Testis (tissue), 3 donors: ENCODE data around the gene NELFA. TPM values are rescaled to one million over a fixed set of nuclear protein-coding genes. Genes with fewer than 3 reads are reported as not detected.

Source experiments
- DNase-seq: peaks from one replicate; pipeline ENCODE4 v3.0.0-alpha.2; 2019
- H3K27ac ChIP-seq, 2 donors: fragments of 200-600 bp; sonication (generic); one replicate each; pipeline ENCODE4 v1.5.1; 2019
- H3K27me3 ChIP-seq: fragments of 200-600 bp; sonication (generic); one replicate; pipeline ENCODE4 v1.5.1; 2019
- H3K36me3 ChIP-seq: fragments of 200-600 bp; sonication (generic); one replicate; pipeline ENCODE4 v1.5.1; 2017; ENCODE audit warnings: low read depth; ENCODE audit errors: missing control alignments
- H3K4me1 ChIP-seq: fragments of 200-600 bp; sonication (generic); one replicate; pipeline ENCODE4 v1.5.1; 2019
- H3K4me3 ChIP-seq, 2 donors: fragments of 200-600 bp; sonication (generic); one replicate each; pipeline ENCODE4 v1.5.1; 2017 to 2019
- H3K9me3 ChIP-seq: fragments of 200-600 bp; sonication (generic); one replicate; pipeline ENCODE4 v1.5.1; 2017
- CTCF ChIP-seq, 3 experiments: fragments of 450-650 bp in 2 of 3; fragments of 200-600 bp in 1 of 3; sonication (generic) in 1 of 3; IDR thresholded peaks; one replicate each; pipeline ENCODE4 v1.5.1; 2016 to 2019; ENCODE audit warnings: antibody characterized with exemption in 3 of 3, mild to moderate bottlenecking in 2 of 3, moderate library complexity in 1 of 3
- POLR2A ChIP-seq: fragments of 450-650 bp; IDR thresholded peaks from one replicate; pipeline ENCODE4 v1.6.1; 2017; ENCODE audit warnings: antibody characterized with exemption, mild to moderate bottlenecking, moderate library complexity
- WGBS, 2 donors: methylation state at CpG; one replicate each; pipeline ENCODE4 v1.1.5; 2018; 5-methylcytosine and 5-hydroxymethylcytosine counted together
- intact Hi-C: fragments of 100-400 bp; cut with DNase I; formaldehyde crosslinking; loops from one replicate; pipeline ENCODE4 v1.15.1; 2023; ENCODE audit warnings: low total_unique reads
- polyA plus RNA-seq: library from polyadenylated mRNA; stranded (reverse); fragments of 350-450 nt; fragmentation: Illumina TruSeq; extraction: RNeasy Lipid Tissue Mini Kit (QIAGEN cat#74804); gene quantifications from one replicate; pipeline ENCODE4 v1.2.3, GENCODE V29; 2014; ENCODE audit warnings: low read depth, low replicate concordance; ENCODE audit not compliant: insufficient read depth
- total RNA-seq, 2 donors: library from RNA; depleted of rRNA; stranded (reverse); fragments of >200 nt; gene quantifications; one replicate each; pipeline ENCODE4 v1.2.3, GENCODE V29; 2016

Gene NELFA
- total and polyA plus RNA-seq, 3 donors from 2014 or later = 61.0 to 77.9 (median 72.5) TPM

DNA sequence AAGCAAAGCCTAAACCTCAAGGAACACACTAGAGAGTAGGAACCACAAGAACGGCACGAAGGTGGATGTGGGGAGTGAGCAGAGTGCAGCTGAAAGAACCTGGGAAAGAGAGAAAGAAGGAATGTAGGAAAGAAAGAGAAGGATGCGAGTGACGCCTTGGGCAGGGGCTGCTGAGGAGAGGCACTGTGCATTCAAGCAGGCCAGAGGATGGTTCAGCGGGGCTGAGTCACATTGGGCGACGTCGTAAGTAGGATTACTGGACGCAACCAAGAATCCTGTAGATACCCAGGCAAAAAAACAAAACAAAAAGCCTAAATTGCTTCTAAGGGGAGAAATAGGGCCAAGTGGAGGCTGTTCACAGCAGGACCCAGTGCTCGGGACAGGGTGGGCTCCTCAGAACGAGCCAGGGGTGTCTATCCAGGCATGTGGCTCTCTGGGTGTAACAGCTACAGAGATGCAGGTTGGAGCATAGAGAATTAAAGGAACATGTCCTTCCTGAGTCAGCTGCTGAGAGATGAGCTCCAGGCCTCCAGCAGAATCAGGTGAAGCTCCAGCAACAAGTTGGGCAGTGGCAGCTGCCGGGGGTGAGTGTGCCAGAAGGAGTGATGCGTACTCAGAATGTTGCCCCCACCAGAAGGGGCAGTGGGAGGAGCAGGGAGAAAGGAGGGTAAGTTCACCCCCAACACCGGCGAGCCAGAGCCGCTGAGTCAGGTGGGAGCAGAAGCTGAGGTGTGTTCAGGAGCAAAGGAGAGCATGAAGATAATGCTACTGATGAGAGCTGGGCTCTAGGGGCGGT lies 38.6 kb downstream of the NELFA start:
- Histone ChIP-seq H3K9me3 (no peaks in the 10 kb centered on the region), H3K27me3 (no peaks in the 10 kb centered on the region), H3K27ac (no peak overlapping the region), H3K4me1 (no peaks in the 10 kb centered on the region), H3K36me3 (no peaks in the 10 kb centered on the region), H3K4me3 (no peak overlapping the region)
- intact Hi-C loops = no loop called here
- DNase-seq = no peak
- no peak for TF ChIP-seq CTCF (IDR thresholded peaks at IDR 0.05)
- no peak for TF ChIP-seq POLR2A
- WGBS, 2 donors = 93% methylated on average over 16 to 17 of the region's 17 CpGs

- Histone ChIP-seq H3K9me3 (no peaks in the 10 kb centered on the region), H3K27me3 (no peaks in the 10 kb centered on the region), H3K36me3 (no peaks in the 10 kb centered on the region), H3K4me3 (no peak overlapping the region), H3K27ac (peak overlapping the region in 1 of 2 donors; percentile 24), H3K4me1 (no peaks in the 10 kb centered on the region)
- DNase-seq = no peak
- no peak for TF ChIP-seq CTCF (IDR thresholded peaks at IDR 0.05)
- no peak for TF ChIP-seq POLR2A
- intact Hi-C loops = no loop called here
- 89 to 95% methylated on average over 7 of the region's 7 CpGs for WGBS, 2 donors
These were observed 40.0 kb downstream of the NELFA start for GRCh38 chr4:1968686-1969295.

GRCh38 chr4:1967512-1968149 lies 41.1 kb downstream of the NELFA start:
- no peak for DNase-seq
- Histone ChIP-seq H3K27me3 (no peaks in the 10 kb centered on the region), H3K4me3 (no peak overlapping the region), H3K36me3 (no peaks in the 10 kb centered on the region), H3K27ac (no peak overlapping the region), H3K4me1 (no peaks in the 10 kb centered on the region), H3K9me3 (no peaks in the 10 kb centered on the region)
- WGBS, 2 donors = 76 to 78% methylated on average over 5 of the region's 5 CpGs
- intact Hi-C loops = no loop called here
- TF ChIP-seq POLR2A = no peak

DNA sequence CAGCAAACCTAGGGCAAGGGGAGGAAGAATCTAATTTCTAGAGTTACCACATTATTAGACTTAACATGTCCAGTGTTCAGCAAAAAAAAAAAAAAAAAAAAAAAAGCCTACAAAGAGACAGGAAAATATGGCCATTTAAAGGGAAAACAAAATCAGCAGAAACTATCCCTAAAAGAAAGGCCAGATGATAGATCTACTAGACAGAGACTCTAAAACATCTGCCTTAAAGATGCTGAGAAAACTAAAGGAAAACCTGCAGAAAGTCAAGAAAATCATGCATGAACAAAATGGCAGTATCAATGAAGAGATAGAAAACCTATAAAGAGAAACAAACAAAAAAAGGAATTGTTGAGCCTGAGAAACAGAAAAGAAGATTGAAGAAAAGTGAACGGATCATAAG lies 43.8 kb downstream of the NELFA start:
- Histone ChIP-seq H3K4me1 (peaks cover 3% of the 10 kb centered on the region), H3K27me3 (no peaks in the 10 kb centered on the region), H3K9me3 (no peaks in the 10 kb centered on the region), H3K4me3 (no peak overlapping the region), H3K36me3 (no peaks in the 10 kb centered on the region), H3K27ac (no peak overlapping the region)
- no peak for DNase-seq
- intact Hi-C loops = no loop called here
- WGBS, 2 donors = 86 to 96% methylated on average over 1 of the region's 1 CpG
- TF ChIP-seq CTCF (IDR thresholded peaks at IDR 0.05) (no peak), POLR2A (no peak)

- Histone ChIP-seq H3K4me3 (no peak overlapping the region), H3K27ac (no peak overlapping the region), H3K4me1 (peaks cover 5% of the 10 kb centered on the region), H3K36me3 (no peaks in the 10 kb centered on the region), H3K27me3 (no peaks in the 10 kb centered on the region), H3K9me3 (no peaks in the 10 kb centered on the region)
- no peak for DNase-seq
- TF ChIP-seq POLR2A (no peak), CTCF (IDR thresholded peaks at IDR 0.05) (no peak)
- 65 to 69% methylated on average over 6 of the region's 6 CpGs for WGBS, 2 donors
- intact Hi-C loops = no loop called here
These were observed 44.3 kb downstream of the NELFA start for GRCh38 chr4:1964443-1964842.
